Ovary (tissue), 9 donors: Measurements from ENCODE around the gene EVC2. TPM values are rescaled to one million over a fixed set of nuclear protein-coding genes. Genes with fewer than 3 reads are reported as not detected.

Source experiments
- DNase-seq, 5 donors: peaks; one replicate each; pipeline ENCODE4 v3.0.0-alpha.2; 2019 to 2020
- H3K27ac ChIP-seq, 2 donors: fragments of 200-600 bp; one replicate each; pipeline versions ENCODE4 v1.5.1 to v1.8.0; 2019 to 2022
- H3K27me3 ChIP-seq: fragments of 200-600 bp; one replicate; pipeline ENCODE4 v1.8.0; 2022
- H3K36me3 ChIP-seq: fragments of 200-600 bp; sonication (generic); one replicate; pipeline ENCODE4 v1.5.1; 2019
- H3K4me1 ChIP-seq: one replicate; pipeline ENCODE4 v1.8.1; 2013; ENCODE audit warnings: mild to moderate bottlenecking, moderate library complexity; ENCODE audit not compliant: insufficient read depth
- H3K4me3 ChIP-seq: fragments of 200-600 bp; sonication (generic); one replicate; pipeline ENCODE4 v1.5.1; 2017
- H3K9me3 ChIP-seq, 2 donors: fragments of 200-600 bp in 1 of 2; sonication (generic) in 1 of 2; one replicate each; pipeline versions ENCODE4 v1.5.1 to v1.8.1; 2013 to 2019; ENCODE audit warnings: mild to moderate bottlenecking in 1 of 2, moderate library complexity in 1 of 2
- CTCF ChIP-seq, 3 donors: fragments of 450-650 bp in 2 of 3; fragments of 200-600 bp in 1 of 3; IDR thresholded peaks; one replicate each; pipeline versions ENCODE4 v1.5.1 to v1.8.0; 2016 to 2022; ENCODE audit warnings: antibody characterized with exemption in 3 of 3, mild to moderate bottlenecking in 1 of 3
- EP300 ChIP-seq: sonication (generic); formaldehyde crosslinking; IDR thresholded peaks from one replicate; pipeline ENCODE4 v1.6.1; 2017; ENCODE audit warnings: antibody characterized with exemption
- POLR2A ChIP-seq: fragments of 450-650 bp; IDR thresholded peaks from one replicate; pipeline ENCODE4 v1.6.1; 2017; ENCODE audit warnings: antibody characterized with exemption, mild to moderate bottlenecking, moderate library complexity
- WGBS, 3 donors: extraction: QIAGEN DNeasy Blood & Tissue Kit in 1 of 3; methylation state at CpG; one replicate each; pipeline versions ENCODE4 v1.1.5 to v1.1.7; 2013 to 2017; 5-methylcytosine and 5-hydroxymethylcytosine counted together
- intact Hi-C, 4 donors: fragments of 100-400 bp; cut with DNase I; formaldehyde crosslinking; loops; one replicate each; pipeline versions ENCODE4 v1.11.0 to v1.15.1; 2022 to 2023
- polyA plus RNA-seq, 2 donors: library from polyadenylated mRNA; stranded (reverse); fragments of 200-250 nt in 1 of 2; fragments of 350-450 nt in 1 of 2; fragmentation: Illumina TruSeq in 1 of 2; extraction: RNeasy Lipid Tissue Mini Kit (QIAGEN cat#74804) in 1 of 2; gene quantifications; one replicate each; pipeline ENCODE4 v1.2.3, GENCODE V29; 2013 to 2014
- total RNA-seq, 7 donors: library from RNA; depleted of rRNA in 2 of 7; stranded (reverse); fragments of >200 nt in 2 of 7; fragmentation: NEBNext Ultra II Directional in 3 of 7; extraction: Animal tissue kit (Norgen Biotek cat#: 25700) in 3 of 7; gene quantifications; one replicate each; pipeline versions ENCODE4 v1.1.0 to v1.2.4, GENCODE V29; 2016 to 2023
- donor health status: DM: no; HTN: no; CAD: no; lungs with moderate emphysema.
- donor health status: DM: no; HTN: no; CAD: no.
- donor health status: Bipolar disorder and iron deficiency.
- donor health status: DM: yes; HTN: yes; CAD: no.
- donor health status: DM: no; HTN: no; CAD: no.
- donor health status: DM: yes; HTN: yes; CAD: no.

The EVC2 gene
- total and polyA plus RNA-seq, 9 donors = 8.1 to 19.4 (median 14.0) TPM

GRCh38 chr4:5562476-5562875 is 145.9 kb downstream of the EVC2 start:
- H3K9me3 ChIP-seq = no peaks in the 10 kb centered on the region
- intact Hi-C loops = no loop called here
- TF ChIP-seq POLR2A = no peak
- no peak for TF ChIP-seq EP300
- TF ChIP-seq CTCF (IDR thresholded peaks at IDR 0.05) = no peak
- DNase-seq = no peak
- H3K4me3 ChIP-seq = no peak overlapping the region
- no peaks in the 10 kb centered on the region for H3K4me1 ChIP-seq
- H3K27ac ChIP-seq = no peak overlapping the region
- H3K27me3 ChIP-seq = no peaks in the 10 kb centered on the region
- WGBS, 3 donors = 93 to 96% (median 95%) methylated on average over 7 of the region's 7 CpGs
- H3K36me3 ChIP-seq = peaks cover 2% of the 10 kb centered on the region

- H3K4me1 ChIP-seq = no peaks in the 10 kb centered on the region
- TF ChIP-seq CTCF (IDR thresholded peaks at IDR 0.05) = no peak
- no peak for TF ChIP-seq EP300
- no peak for TF ChIP-seq POLR2A
- 93 to 94% (median 94%) methylated on average over 4 of the region's 4 CpGs for WGBS, 3 donors
- H3K27me3 ChIP-seq = no peaks in the 10 kb centered on the region
- H3K27ac ChIP-seq = no peak overlapping the region
- H3K36me3 ChIP-seq = peaks cover 2% of the 10 kb centered on the region
- intact Hi-C loops = no loop called here
- no peak overlapping the region for H3K4me3 ChIP-seq
- DNase-seq = no peak
- no peaks in the 10 kb centered on the region for H3K9me3 ChIP-seq
Observed at GRCh38 chr4:5561286-5561685, 147.1 kb downstream of the EVC2 start.

- H3K27me3 ChIP-seq = no peaks in the 10 kb centered on the region
- no peaks in the 10 kb centered on the region for H3K36me3 ChIP-seq
- intact Hi-C loops = no loop called here
- no peak for DNase-seq
- H3K4me3 ChIP-seq = no peak overlapping the region
- no peak overlapping the region for H3K27ac ChIP-seq
- TF ChIP-seq CTCF (IDR thresholded peaks at IDR 0.05) = no peak
- no peak for TF ChIP-seq POLR2A
- TF ChIP-seq EP300 = no peak
- H3K9me3 ChIP-seq = no peaks in the 10 kb centered on the region
- 80 to 81% (median 80%) methylated on average over 1 of the region's 1 CpG for WGBS, 3 donors
- H3K4me1 ChIP-seq = no peaks in the 10 kb centered on the region
Observed at GRCh38 chr4:5558502-5558901, 149.9 kb downstream of the EVC2 start.

- Histone ChIP-seq H3K4me3 (no peak overlapping the region), H3K9me3 (no peaks in the 10 kb centered on the region), H3K27me3 (no peaks in the 10 kb centered on the region), H3K36me3 (no peaks in the 10 kb centered on the region), H3K27ac (no peak overlapping the region), H3K4me1 (no peaks in the 10 kb centered on the region)
- TF ChIP-seq EP300 = no peak
- TF ChIP-seq CTCF (IDR thresholded peaks at IDR 0.05) = no peak
- no peak for TF ChIP-seq POLR2A
- no peak for DNase-seq
- intact Hi-C loops = no loop called here
Observed at GRCh38 chr4:5554376-5554775, 154.0 kb downstream of the EVC2 start.

GRCh38 chr4:5553801-5554200 is 154.6 kb downstream of the EVC2 start:
- Histone ChIP-seq H3K36me3 (no peaks in the 10 kb centered on the region), H3K9me3 (no peaks in the 10 kb centered on the region), H3K4me1 (no peaks in the 10 kb centered on the region), H3K4me3 (no peak overlapping the region), H3K27me3 (no peaks in the 10 kb centered on the region), H3K27ac (no peak overlapping the region)
- no peak for TF ChIP-seq POLR2A
- no peak for TF ChIP-seq EP300
- no peak for TF ChIP-seq CTCF (IDR thresholded peaks at IDR 0.05)
- DNase-seq = no peak
- WGBS, 3 donors = 93 to 98% (median 93%) methylated on average over 5 of the region's 5 CpGs
- intact Hi-C loops = no loop called here
